NCI-H510A (cell line): Measurements from ENCODE around the gene MAGI2.
"Not testable (repeated sequence)": the region's sequence is repeated elsewhere in the genome, so short reads cannot be mapped to it uniquely, and the experiment has no call there.

Experiments
- DNase-seq: peaks from one replicate; lab custom pipeline; 2025; lab: John Stamatoyannopoulos, UW

Gene MAGI2

GRCh38 chr7:79451580-79451979, 1.9 kb downstream of the MAGI2 start:
- DNase-seq, result no peak

- not testable (repeated sequence) for DNase-seq
Observed at GRCh38 chr7:79442766-79443165, 10.7 kb downstream of the MAGI2 start.

GRCh38 chr7:79436378-79436777, 17.1 kb downstream of the MAGI2 start:
- no peak for DNase-seq

GRCh38 chr7:79434867-79435266, 18.6 kb downstream of the MAGI2 start:
- no peak for DNase-seq

- DNase-seq, result no peak
Observed at GRCh38 chr7:79434098-79434497, 19.4 kb downstream of the MAGI2 start.

- DNase-seq, result no peak
Observed at GRCh38 chr7:79430391-79430790, 23.1 kb downstream of the MAGI2 start.

GRCh38 chr7:79425665-79426064, 27.8 kb downstream of the MAGI2 start:
- no peak for DNase-seq

GRCh38 chr7:79421751-79422150, 31.7 kb downstream of the MAGI2 start:
- DNase-seq, result no peak

GRCh38 chr7:79420464-79420863, 33.0 kb downstream of the MAGI2 start:
- no peak for DNase-seq

- no peak for DNase-seq
Observed at GRCh38 chr7:79414910-79415309, 38.6 kb downstream of the MAGI2 start.

- no peak for DNase-seq
Observed at GRCh38 chr7:79412915-79413314, 40.6 kb downstream of the MAGI2 start.

GRCh38 chr7:79412438-79412837, 41.0 kb downstream of the MAGI2 start:
- no peak for DNase-seq

GRCh38 chr7:79410345-79410744, 43.1 kb downstream of the MAGI2 start:
- no peak for DNase-seq

- no peak for DNase-seq
Observed at GRCh38 chr7:79407351-79407750, 46.1 kb downstream of the MAGI2 start.

- no peak for DNase-seq
Observed at GRCh38 chr7:79406371-79406770, 47.1 kb downstream of the MAGI2 start.

- DNase-seq, result no peak
Observed at GRCh38 chr7:79405368-79405767, 48.1 kb downstream of the MAGI2 start.

- DNase-seq, result no peak
Observed at GRCh38 chr7:79403879-79404278, 49.6 kb downstream of the MAGI2 start.

GRCh38 chr7:79403451-79403850, 50.0 kb downstream of the MAGI2 start:
- no peak for DNase-seq

GRCh38 chr7:79401254-79401653, 52.2 kb downstream of the MAGI2 start:
- DNase-seq, result no peak

GRCh38 chr7:79400222-79400621, 53.2 kb downstream of the MAGI2 start:
- no peak for DNase-seq

GRCh38 chr7:79398138-79398749, 55.2 kb downstream of the MAGI2 start:
- DNase-seq, result no peak

- no peak for DNase-seq
Observed at GRCh38 chr7:79386688-79387422, 66.6 kb downstream of the MAGI2 start.

GRCh38 chr7:79381921-79382320, 71.5 kb downstream of the MAGI2 start:
- no peak for DNase-seq

GRCh38 chr7:79377097-79377496, 76.4 kb downstream of the MAGI2 start:
- DNase-seq, result no peak
